HEK293T (cell line): ENCODE data around the gene MYO1A.

ENCODE experiments used
- ARNT ChIP-seq: fragments of 450-650 bp; IDR thresholded peaks from 2 replicates; pipeline ENCODE4 v1.6.1; 2017; ENCODE audit warnings: mild to moderate bottlenecking
- BHLHE40 ChIP-seq: fragments of 450-650 bp; IDR thresholded peaks from 2 replicates; pipeline ENCODE4 v1.6.1; 2016; ENCODE audit warnings: mild to moderate bottlenecking, moderate library complexity, borderline replicate concordance
- ELF4 ChIP-seq: fragments of 450-650 bp; IDR thresholded peaks from 2 replicates; pipeline ENCODE4 v1.6.1; 2017; ENCODE audit warnings: antibody characterized with exemption
- FOXA1 ChIP-seq: fragments of 450-650 bp; IDR thresholded peaks from 2 replicates; pipeline ENCODE4 v1.6.1; 2016; ENCODE audit warnings: mild to moderate bottlenecking
- LEF1 ChIP-seq: fragments of 450-650 bp; IDR thresholded peaks from 2 replicates; pipeline ENCODE4 v1.6.1; 2017; ENCODE audit warnings: mild to moderate bottlenecking, borderline replicate concordance
- NFRKB ChIP-seq: fragments of 450-650 bp; IDR thresholded peaks from 2 replicates; pipeline ENCODE4 v1.6.1; 2016; ENCODE audit warnings: mild to moderate bottlenecking, moderate library complexity
- PKNOX1 ChIP-seq: fragments of 450-650 bp; IDR thresholded peaks from 2 replicates; pipeline ENCODE4 v1.6.1; 2016
- SP1 ChIP-seq: fragments of 450-650 bp; IDR thresholded peaks from 2 replicates; pipeline ENCODE4 v1.6.1; 2017
- SUZ12 ChIP-seq: fragments of 450-650 bp; IDR thresholded peaks from 2 replicates; pipeline ENCODE4 v1.6.1; 2016; ENCODE audit warnings: mild to moderate bottlenecking
- ZNF384 ChIP-seq: fragments of 450-650 bp; IDR thresholded peaks from 2 replicates; pipeline ENCODE4 v1.6.1; 2016

GRCh38 chr12:57031138-57031725 lies 18.7 kb downstream of the MYO1A start:
- TF ChIP-seq SP1 (no peak), SUZ12 (no peak), BHLHE40 (no peak), ELF4 (no peak), PKNOX1 (no peak), ZNF384 (no peak), NFRKB (no peak), FOXA1 (no peak), LEF1 (no peak), ARNT (no peak)
